H1 (cell line): Measurements from ENCODE around the gene AKAP7. TPM values are rescaled to one million over a fixed set of nuclear protein-coding genes. Genes with fewer than 3 reads are reported as not detected.

Experiments
- CHD2 ChIP-seq: IDR thresholded peaks from 2 replicates; pipeline ENCODE4 v1.6.1; 2012; ENCODE audit warnings: low read length, improper control_type of control experiment
- HDAC2 ChIP-seq, 2 experiments: fragments of 300-600 bp in 1 of 2; sonication (generic) in 1 of 2; IDR thresholded peaks; 2 replicates each; pipeline ENCODE4 v1.6.1; 2011 to 2012; ENCODE audit warnings: low read depth in 2 of 2, low read length in 2 of 2, mild to moderate bottlenecking in 2 of 2, moderate library complexity in 2 of 2, borderline replicate concordance in 1 of 2, inconsistent platforms in 1 of 2
- NRF1 ChIP-seq: IDR thresholded peaks from 2 replicates; pipeline ENCODE4 v1.6.1; 2011; ENCODE audit warnings: mild to moderate bottlenecking, low read depth, low read length, improper control_type of control experiment
- RFX5 ChIP-seq: IDR thresholded peaks from 2 replicates; pipeline ENCODE4 v1.6.1; 2011; ENCODE audit warnings: low read depth, low read length, improper control_type of control experiment, borderline replicate concordance
- polyA plus RNA-seq, 7 experiments: library from polyadenylated mRNA; depleted of rRNA in 3 of 7; stranded (reverse) in 5 of 7; unstranded in 2 of 7; fragments of >200 nt in 5 of 7; fragments of 200-250 nt in 2 of 7; gene quantifications; 1 replicate in 5 of 7; 2 replicates in 1 of 7; 4 replicates in 1 of 7; pipeline versions ENCODE4 v1.2.1 to v1.2.3, GENCODE V29; 2011 to 2013; ENCODE audit warnings: missing spikeins in 2 of 7, mixed read lengths in 2 of 7
- total RNA-seq: library from RNA; stranded (reverse); fragmentation: NEBNext Ultra II Directional; extraction: Animal tissue kit (Norgen Biotek cat#: 25700); gene quantifications from 2 replicates; pipeline ENCODE4 v1.2.1, GENCODE V29; 2021

AKAP7 gene
- total and polyA plus RNA-seq, 2 of the 8 experiments (the other 6 are each of a cell fraction or from before 2014, with no cell fraction given): 4.7 to 16.9 TPM

DNA sequence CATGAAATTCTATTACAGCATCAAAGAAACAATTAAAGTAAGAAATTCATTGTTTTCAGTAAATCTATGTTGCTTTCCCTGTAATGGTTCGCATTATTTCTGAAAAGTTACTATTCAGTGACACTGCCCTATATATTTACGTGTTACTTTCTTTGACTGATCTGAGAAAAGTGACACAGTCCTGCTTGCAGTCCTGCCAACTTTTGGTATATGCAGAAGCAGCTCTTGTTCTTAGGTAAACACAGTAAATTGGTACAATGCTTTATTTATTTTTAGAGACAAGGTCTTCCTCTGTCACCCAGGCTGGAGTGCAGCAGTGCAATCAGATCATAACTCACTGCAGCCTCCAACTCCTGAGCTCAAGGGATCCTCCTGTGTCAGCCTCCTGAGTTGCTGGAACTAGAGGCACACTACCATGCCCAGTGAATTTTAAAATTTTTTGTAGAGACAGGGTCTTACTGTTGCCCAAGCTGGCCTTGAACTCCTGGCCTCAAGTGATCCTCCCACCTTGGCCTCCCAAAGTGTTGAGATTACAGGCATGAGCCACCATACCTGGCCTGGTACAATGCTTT lies 151.3 kb downstream of the AKAP7 start (continued):
- TF ChIP-seq HDAC2 (IDR thresholded peaks at IDR 0.05; ENCODE audit: borderline replicate concordance in 1 of 2, low read depth in 2 of 2, low read length in 2 of 2) (no peak), RFX5 (no peak), NRF1 (no peak), CHD2 (no peak)
